Chondrocyte (in vitro differentiated cells): ENCODE measurements around the gene NBEAL1. TPM values are rescaled to one million over a fixed set of nuclear protein-coding genes. Genes with fewer than 3 reads are reported as not detected.
"Not testable (repeated sequence)": the region's sequence is repeated elsewhere in the genome, so short reads cannot be mapped to it uniquely, and the experiment has no call there.

Experiments used
- DNase-seq: peaks from one replicate; pipeline ENCODE4 v3.0.0; 2021; ENCODE audit warnings: mixed read lengths, low spot score
- H3K27ac Mint-ChIP-seq: one replicate; pipeline ENCODE4 v1.8.0; 2021; ENCODE audit warnings: mild to moderate bottlenecking, moderate library complexity, mixed read lengths; ENCODE audit not compliant: unreplicated experiment
- H3K27me3 Mint-ChIP-seq: 2 replicates; pipeline ENCODE4 v1.8.0; 2021; ENCODE audit warnings: low read depth, mixed read lengths
- H3K36me3 Mint-ChIP-seq: 2 replicates; pipeline ENCODE4 v1.8.0; 2021; ENCODE audit warnings: low read depth, mixed read lengths
- H3K4me1 Mint-ChIP-seq: 2 replicates; pipeline ENCODE4 v1.8.0; 2021; ENCODE audit warnings: low read depth, mild to moderate bottlenecking, mixed read lengths
- H3K4me3 Mint-ChIP-seq: one replicate; pipeline ENCODE4 v1.8.0; 2021; ENCODE audit warnings: mild to moderate bottlenecking, moderate library complexity, mixed read lengths; ENCODE audit not compliant: unreplicated experiment
- H3K9me3 Mint-ChIP-seq: 2 replicates; pipeline ENCODE4 v1.8.0; 2021; ENCODE audit warnings: low read depth, mixed read lengths
- total RNA-seq: library from RNA; stranded (reverse); gene quantifications from 3 replicates; pipeline ENCODE4 v1.2.1, GENCODE V29; 2021
- TF ChIP-seq, protein P1 (sequence below): fragments of 200-600 bp; sonication (generic); IDR thresholded peaks from 2 replicates; pipeline ENCODE4 v1.5.0; 2021; ENCODE audit warnings: antibody characterized with exemption, mild to moderate bottlenecking, moderate library complexity

NBEAL1 gene
- total RNA-seq, 1 donor from 2014 or later = 38.7 TPM

DNA sequence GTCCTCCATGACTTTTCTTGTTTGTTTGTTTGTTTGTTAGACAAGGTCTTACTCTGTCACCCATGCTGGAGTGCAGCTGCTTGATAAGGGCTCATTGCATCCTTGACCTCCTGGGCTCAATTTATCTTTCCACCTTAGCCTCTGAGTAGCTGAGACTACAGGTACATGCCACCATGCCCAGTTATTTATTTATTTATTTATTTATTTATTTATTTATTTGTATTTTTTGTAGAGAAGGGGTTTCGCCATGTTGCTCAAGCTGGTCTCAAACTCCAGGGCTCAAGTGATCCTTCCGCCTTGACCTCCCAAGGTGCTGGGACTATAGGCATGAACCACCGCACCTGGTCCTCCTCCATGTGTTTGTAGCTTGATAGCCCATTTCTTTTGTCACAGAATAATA, 37.9 kb downstream of the NBEAL1 start:
- TF ChIP-seq, protein P1, sequence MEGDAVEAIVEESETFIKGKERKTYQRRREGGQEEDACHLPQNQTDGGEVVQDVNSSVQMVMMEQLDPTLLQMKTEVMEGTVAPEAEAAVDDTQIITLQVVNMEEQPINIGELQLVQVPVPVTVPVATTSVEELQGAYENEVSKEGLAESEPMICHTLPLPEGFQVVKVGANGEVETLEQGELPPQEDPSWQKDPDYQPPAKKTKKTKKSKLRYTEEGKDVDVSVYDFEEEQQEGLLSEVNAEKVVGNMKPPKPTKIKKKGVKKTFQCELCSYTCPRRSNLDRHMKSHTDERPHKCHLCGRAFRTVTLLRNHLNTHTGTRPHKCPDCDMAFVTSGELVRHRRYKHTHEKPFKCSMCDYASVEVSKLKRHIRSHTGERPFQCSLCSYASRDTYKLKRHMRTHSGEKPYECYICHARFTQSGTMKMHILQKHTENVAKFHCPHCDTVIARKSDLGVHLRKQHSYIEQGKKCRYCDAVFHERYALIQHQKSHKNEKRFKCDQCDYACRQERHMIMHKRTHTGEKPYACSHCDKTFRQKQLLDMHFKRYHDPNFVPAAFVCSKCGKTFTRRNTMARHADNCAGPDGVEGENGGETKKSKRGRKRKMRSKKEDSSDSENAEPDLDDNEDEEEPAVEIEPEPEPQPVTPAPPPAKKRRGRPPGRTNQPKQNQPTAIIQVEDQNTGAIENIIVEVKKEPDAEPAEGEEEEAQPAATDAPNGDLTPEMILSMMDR = no peak
- no peaks in the 10 kb centered on the region for H3K4me1 Mint-ChIP-seq
- no peaks in the 10 kb centered on the region for H3K27me3 Mint-ChIP-seq
- H3K9me3 Mint-ChIP-seq = no peaks in the 10 kb centered on the region
- no peak for DNase-seq
- no peak overlapping the region for H3K4me3 Mint-ChIP-seq
- peaks cover 15% of the 10 kb centered on the region for H3K36me3 Mint-ChIP-seq
- no peak overlapping the region for H3K27ac Mint-ChIP-seq

DNA sequence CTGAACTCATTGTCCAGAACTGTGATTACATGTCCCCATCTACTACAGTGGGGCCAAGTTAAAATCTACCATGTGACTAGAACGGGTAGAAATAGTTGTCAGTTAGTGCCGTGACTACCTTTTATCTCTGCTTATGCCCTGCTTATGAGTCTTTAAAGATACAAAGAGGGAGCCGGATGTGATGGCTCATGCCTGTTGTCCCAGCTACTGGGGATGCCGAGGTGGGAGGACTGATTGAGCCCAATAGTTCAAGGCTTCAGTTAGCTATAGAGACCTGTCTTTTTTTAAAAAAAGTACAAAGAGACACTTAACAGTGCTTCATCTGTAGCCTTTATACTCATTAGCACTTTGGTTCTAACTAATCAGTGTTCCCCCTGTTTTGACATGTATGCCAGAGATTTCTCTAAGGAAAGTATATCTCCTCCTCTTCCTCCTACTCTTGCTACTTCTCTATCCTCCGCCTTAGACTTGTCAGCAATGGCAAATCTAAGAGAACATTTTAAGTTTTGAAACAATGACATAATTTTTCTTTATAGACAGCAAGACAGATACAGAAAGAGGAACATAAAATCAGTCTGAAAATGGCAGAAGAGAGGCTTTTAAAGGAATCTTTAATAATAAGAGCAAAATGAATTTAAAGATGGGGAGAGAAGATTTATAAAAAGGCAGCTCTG, 45.0 kb downstream of the NBEAL1 start:
- Mint-ChIP-seq H3K36me3 (peaks cover 27% of the 10 kb centered on the region), H3K4me1 (peaks cover 16% of the 10 kb centered on the region), H3K27me3 (no peaks in the 10 kb centered on the region), H3K9me3 (no peaks in the 10 kb centered on the region), H3K4me3 (no peak overlapping the region), H3K27ac (no peak overlapping the region)
- no peak for DNase-seq
- TF ChIP-seq, protein P1 = no peak

DNA sequence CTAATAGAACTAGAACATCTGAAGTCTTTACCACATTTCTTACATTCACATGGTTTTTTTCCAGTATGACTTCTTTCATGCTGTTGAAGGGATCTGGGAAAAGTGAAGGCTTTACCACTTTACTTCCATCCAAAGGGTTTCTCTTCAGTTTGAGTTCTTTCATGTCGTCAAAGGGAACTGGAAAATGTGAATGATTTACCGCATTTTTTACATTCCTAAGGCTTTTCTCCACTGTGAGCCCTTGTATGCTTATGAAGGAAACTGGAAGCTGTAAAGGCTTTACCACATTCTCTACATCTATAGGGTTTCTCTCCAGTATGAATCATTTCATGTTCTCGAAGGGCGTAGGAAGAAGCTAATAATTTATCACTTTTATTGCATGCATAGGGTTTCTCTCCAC, 46.7 kb downstream of the NBEAL1 start:
- DNase-seq = no peak
- H3K36me3 Mint-ChIP-seq = peaks cover 28% of the 10 kb centered on the region
- H3K27me3 Mint-ChIP-seq = no peaks in the 10 kb centered on the region
- TF ChIP-seq, protein P1 = no peak
- peaks cover 16% of the 10 kb centered on the region for H3K4me1 Mint-ChIP-seq
- H3K9me3 Mint-ChIP-seq = no peaks in the 10 kb centered on the region
- peak overlapping the region; percentile 69 for H3K27ac Mint-ChIP-seq
- no peak overlapping the region for H3K4me3 Mint-ChIP-seq

DNA sequence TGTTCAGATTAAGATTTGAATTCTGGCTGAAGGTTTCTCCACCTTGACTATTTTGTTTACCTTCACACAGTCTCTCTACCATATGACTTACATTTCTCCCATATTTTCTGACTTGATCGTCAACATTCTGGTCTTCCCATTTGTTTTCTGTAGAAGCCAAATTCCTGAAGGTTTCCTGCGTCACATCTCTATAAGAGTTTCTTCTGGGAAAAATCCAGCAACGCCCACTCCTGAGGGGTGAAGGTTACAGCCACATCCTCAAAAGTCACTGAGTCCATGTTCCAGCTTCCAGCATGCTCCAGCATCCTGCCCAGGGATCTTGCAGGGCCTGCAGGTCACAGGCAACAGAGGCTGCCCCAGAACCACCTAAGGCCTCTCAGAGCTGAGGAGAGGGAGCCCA, 47.5 kb downstream of the NBEAL1 start:
- peak overlapping the region; percentile 69 for H3K27ac Mint-ChIP-seq
- H3K36me3 Mint-ChIP-seq = peaks cover 29% of the 10 kb centered on the region
- H3K27me3 Mint-ChIP-seq = no peaks in the 10 kb centered on the region
- H3K4me3 Mint-ChIP-seq = no peak overlapping the region
- TF ChIP-seq, protein P1 = no peak
- no peaks in the 10 kb centered on the region for H3K9me3 Mint-ChIP-seq
- peaks cover 16% of the 10 kb centered on the region for H3K4me1 Mint-ChIP-seq
- DNase-seq = no peak

DNA sequence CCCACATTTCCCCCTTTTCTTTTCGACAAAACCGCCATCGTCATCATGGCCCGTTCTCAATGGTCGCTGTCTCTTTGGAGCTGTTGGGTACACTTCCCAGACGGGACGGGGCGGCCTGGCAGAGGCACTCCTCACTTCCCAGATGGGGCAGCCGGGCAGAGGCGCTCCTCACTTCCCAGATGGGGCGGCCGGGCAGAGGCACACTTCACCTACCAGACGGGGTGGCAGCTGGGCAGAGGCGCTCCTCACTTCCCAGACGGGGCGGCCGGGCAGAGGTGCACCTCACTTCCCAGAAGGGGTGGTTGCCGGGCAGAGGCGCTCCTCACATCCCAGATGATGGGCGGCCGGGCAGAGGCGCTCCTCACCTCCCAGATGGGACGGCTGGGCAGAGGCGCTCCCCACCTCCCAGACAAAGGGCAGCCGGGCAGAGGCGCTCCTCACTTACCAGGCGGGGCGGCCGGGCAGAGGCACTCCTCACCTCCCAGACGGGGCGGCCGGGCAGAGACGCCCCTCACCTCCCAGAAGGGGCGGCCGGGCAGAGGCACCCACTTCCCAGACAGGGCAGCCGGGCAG, 51.9 kb downstream of the NBEAL1 start:
- not testable (repeated sequence) for H3K27ac Mint-ChIP-seq, H3K9me3 Mint-ChIP-seq, H3K4me3 Mint-ChIP-seq, H3K27me3 Mint-ChIP-seq, DNase-seq
- Mint-ChIP-seq H3K4me1 (peaks cover 12% of the 10 kb centered on the region), H3K36me3 (peaks cover 30% of the 10 kb centered on the region)

DNA sequence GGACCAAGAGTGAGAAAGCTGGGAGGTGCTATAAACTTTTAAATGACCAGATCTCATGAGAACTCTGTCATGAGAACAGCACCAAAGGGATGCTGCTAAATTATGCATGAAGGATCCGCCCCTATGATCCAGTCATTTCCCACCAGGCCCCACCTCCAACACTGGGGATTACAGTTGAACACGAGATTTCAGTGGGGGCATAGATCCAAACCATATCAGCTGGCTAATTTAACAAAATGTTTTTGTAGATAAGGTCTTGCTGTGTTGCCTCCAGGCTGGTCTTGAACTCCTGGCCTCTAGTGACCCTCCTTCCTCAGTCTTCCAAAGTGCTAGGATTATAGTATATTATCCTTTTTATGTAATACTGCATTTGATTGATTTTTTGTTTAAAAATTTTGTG, 56.0 kb downstream of the NBEAL1 start:
- H3K9me3 Mint-ChIP-seq = peaks cover 5% of the 10 kb centered on the region
- peaks cover 31% of the 10 kb centered on the region for H3K36me3 Mint-ChIP-seq
- TF ChIP-seq, protein P1 = no peak
- H3K4me1 Mint-ChIP-seq = peaks cover 10% of the 10 kb centered on the region
- H3K4me3 Mint-ChIP-seq = no peak overlapping the region
- no peaks in the 10 kb centered on the region for H3K27me3 Mint-ChIP-seq
- no peak overlapping the region for H3K27ac Mint-ChIP-seq
- DNase-seq = no peak
